K562 (cell line): ENCODE results near the gene COL7A1. TPM values are rescaled to one million over a fixed set of nuclear protein-coding genes. Genes with fewer than 3 reads are reported as not detected.

Experiments used
- CCNT2 ChIP-seq: IDR thresholded peaks from 2 replicates; pipeline ENCODE4 v1.6.1; 2011; ENCODE audit warnings: borderline replicate concordance, low read depth, mild to moderate bottlenecking, moderate library complexity, mixed read lengths, low read length; ENCODE audit not compliant: insufficient read length; ENCODE audit errors: extremely low read depth
- EWSR1 ChIP-seq: fragments of 450-650 bp; IDR thresholded peaks from 2 replicates; pipeline ENCODE4 v1.6.1; 2018; ENCODE audit warnings: borderline replicate concordance, mild to moderate bottlenecking, low read depth, moderate library complexity; ENCODE audit not compliant: partially characterized antibody
- EZH2 ChIP-seq: IDR thresholded peaks from 2 replicates; pipeline ENCODE4 v1.6.1; 2012; ENCODE audit warnings: low read depth, mild to moderate bottlenecking, inconsistent platforms, low read length, borderline replicate concordance
- GABPB2 ChIP-seq: fragments of 250-450 bp; sonication (Bioruptor Pico); conservative IDR thresholded peaks from 2 replicates; pipeline ENCODE4 v1.5.1; 2021; ENCODE audit warnings: mild to moderate bottlenecking
- MCM3 ChIP-seq: fragments of 450-650 bp; IDR thresholded peaks from 2 replicates; pipeline ENCODE4 v1.6.1; 2016
- MEF2D ChIP-seq: conservative IDR thresholded peaks from 2 replicates; pipeline ENCODE4 v1.6.1; 2016; ENCODE audit warnings: low read depth, missing genetic modification characterization, missing compliant biosample characterization
- POLR3G ChIP-seq: IDR thresholded peaks from 2 replicates; pipeline ENCODE4 v1.6.1; 2011; ENCODE audit not compliant: insufficient read length, insufficient replicate concordance; ENCODE audit errors: extremely low read depth
- PYGO2 ChIP-seq: fragments of 450-650 bp; IDR thresholded peaks from 2 replicates; pipeline ENCODE4 v1.6.1; 2016; ENCODE audit warnings: mild to moderate bottlenecking, missing genetic modification characterization, moderate library complexity, missing compliant biosample characterization
- RAD21 ChIP-seq, 2 experiments: fragments of 250-450 bp in 1 of 2; fragments of 450-650 bp in 1 of 2; sonication (Bioruptor Pico) in 1 of 2; formaldehyde crosslinking in 1 of 2; IDR thresholded peaks in 1 of 2; conservative IDR thresholded peaks in 1 of 2; 2 replicates each; pipeline versions ENCODE4 v1.4.0 to v1.8.0; 2020 to 2022; ENCODE audit warnings: mild to moderate bottlenecking in 2 of 2, moderate library complexity in 1 of 2
- RNF2 ChIP-seq: sonication (generic); IDR thresholded peaks from 2 replicates; pipeline ENCODE4 v1.6.1; 2016
- SAP30 ChIP-seq: fragments of 200-600 bp; sonication (generic); IDR thresholded peaks from 2 replicates; pipeline ENCODE4 v1.6.1; 2012; ENCODE audit warnings: borderline replicate concordance, low read depth, mild to moderate bottlenecking, moderate library complexity, low read length, control low read depth, inconsistent platforms; ENCODE audit not compliant: insufficient read depth, poor library complexity, severe bottlenecking
- TAF9B ChIP-seq: fragments of 450-650 bp; IDR thresholded peaks from 2 replicates; pipeline ENCODE4 v1.6.1; 2018; ENCODE audit warnings: mild to moderate bottlenecking; ENCODE audit not compliant: partially characterized antibody
- TCF3 ChIP-seq: sonication (generic); formaldehyde crosslinking; IDR thresholded peaks from 2 replicates; pipeline ENCODE4 v1.4.0; 2020; ENCODE audit warnings: mild to moderate bottlenecking, missing genetic modification reagents
- ZNF324 ChIP-seq: fragments of 250-450 bp; sonication (Bioruptor Pico); IDR thresholded peaks from 2 replicates; pipeline ENCODE4 v1.4.0; 2020; ENCODE audit warnings: mild to moderate bottlenecking
- ZNF354B ChIP-seq: fragments of 250-450 bp; sonication (Bioruptor Pico); IDR thresholded peaks from 2 replicates; pipeline ENCODE4 v1.4.0; 2020
- ZNF586 ChIP-seq: fragments of 450-650 bp; formaldehyde crosslinking; conservative IDR thresholded peaks from 2 replicates; pipeline ENCODE4 v1.4.0; 2020; ENCODE audit warnings: mild to moderate bottlenecking, moderate library complexity
- ZNF830 ChIP-seq: fragments of 250-450 bp; sonication (Bioruptor Pico); IDR thresholded peaks from 2 replicates; pipeline ENCODE4 v1.5.0; 2021; ENCODE audit warnings: mild to moderate bottlenecking
- polyA plus RNA-seq, 8 experiments: library from polyadenylated mRNA; depleted of rRNA in 4 of 8; stranded (reverse) in 5 of 8; unstranded in 3 of 8; fragments of >200 nt; fragmentation: Nextera tagmentation in 2 of 8; fragmentation: Illumina TruSeq in 1 of 8; extraction: Ambion mirVana in 2 of 8; extraction: Trizol in 1 of 8; gene quantifications; 2 replicates each; pipeline versions ENCODE4 v1.2.1 to v1.2.3, GENCODE V29; 2011 to 2014; ENCODE audit warnings: inconsistent platforms in 1 of 8, missing spikeins in 1 of 8
- total RNA-seq, 7 experiments: library from RNA; depleted of rRNA in 6 of 7; stranded (reverse); fragments of >200 nt in 6 of 7; fragmentation: Illumina TruSeq in 2 of 7; extraction: Trizol in 2 of 7; gene quantifications; 2 replicates each; pipeline versions ENCODE4 v1.2.1 to v1.2.3, GENCODE V29; 2011 to 2021; ENCODE audit warnings: low replicate concordance in 1 of 7
- TF ChIP-seq, protein P1 (sequence below): IDR thresholded peaks from 3 replicates; pipeline ENCODE4 v1.6.1; 2011; ENCODE audit warnings: borderline replicate concordance, mild to moderate bottlenecking, moderate library complexity; ENCODE audit not compliant: insufficient read length; ENCODE audit errors: extremely low read depth
- TF ChIP-seq, protein P2 (sequence below): sonication (generic); formaldehyde crosslinking; IDR thresholded peaks from 2 replicates; pipeline ENCODE4 v1.8.1; 2023; ENCODE audit warnings: mild to moderate bottlenecking, missing genetic modification reagents, moderate library complexity
- TF ChIP-seq, protein P3 (sequence below): sonication (generic); formaldehyde crosslinking; IDR thresholded peaks from 2 replicates; pipeline ENCODE4 v1.8.0; 2022; ENCODE audit warnings: mild to moderate bottlenecking, missing genetic modification reagents
- TF ChIP-seq, protein P4 (sequence below): IDR thresholded peaks from 2 replicates; pipeline ENCODE4 v1.6.1; 2016; ENCODE audit warnings: missing genetic modification characterization, missing compliant biosample characterization

COL7A1 gene
- total and polyA plus RNA-seq, 9 of the 15 experiments (the other 6 are each of a cell fraction or from before 2014, with no cell fraction given): 0.09 to 0.66 (median 0.35) TPM; not detected in 3

DNA sequence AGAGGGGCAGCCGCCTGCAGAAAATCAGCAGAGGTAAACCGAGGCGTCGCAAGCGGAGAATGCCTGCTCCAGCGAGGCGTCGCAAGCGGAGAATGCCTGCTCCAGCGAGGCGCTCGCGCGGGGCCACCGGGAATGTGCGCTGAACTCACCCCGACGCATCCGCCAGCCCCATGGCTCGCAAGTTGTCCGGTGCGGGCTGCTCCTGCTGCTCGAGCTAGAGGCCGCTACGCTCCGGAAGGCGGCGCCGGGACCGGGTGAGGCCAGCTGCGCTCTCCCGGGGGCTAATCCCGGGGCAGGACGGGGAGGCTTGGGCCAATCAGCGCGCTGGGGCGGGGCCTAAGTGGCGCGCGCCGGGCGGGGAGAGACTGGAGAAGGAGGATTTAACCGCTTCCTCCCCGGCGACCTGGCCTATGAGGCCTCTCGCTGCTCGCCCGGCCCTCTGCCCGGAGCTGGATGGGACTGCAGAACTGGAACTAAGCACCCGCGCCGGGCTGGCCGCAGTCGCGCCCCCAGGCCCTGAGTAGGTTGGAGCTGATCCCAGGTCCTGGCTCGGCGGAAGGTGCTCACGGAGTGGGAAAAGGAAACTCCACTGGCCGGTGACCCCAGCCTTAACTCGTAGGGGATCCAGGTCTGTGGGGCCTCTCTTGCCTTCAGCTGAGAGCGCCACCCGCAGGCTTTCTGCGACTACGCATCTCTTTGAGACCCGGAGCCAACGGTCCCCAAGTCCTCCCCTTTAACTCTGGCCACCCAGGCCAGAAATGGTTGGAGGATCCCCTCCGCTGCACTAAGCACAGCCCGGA, 40.3 kb upstream of the COL7A1 start, which contains the start of gene SLC26A6 (continued):
- TF ChIP-seq, protein P1, sequence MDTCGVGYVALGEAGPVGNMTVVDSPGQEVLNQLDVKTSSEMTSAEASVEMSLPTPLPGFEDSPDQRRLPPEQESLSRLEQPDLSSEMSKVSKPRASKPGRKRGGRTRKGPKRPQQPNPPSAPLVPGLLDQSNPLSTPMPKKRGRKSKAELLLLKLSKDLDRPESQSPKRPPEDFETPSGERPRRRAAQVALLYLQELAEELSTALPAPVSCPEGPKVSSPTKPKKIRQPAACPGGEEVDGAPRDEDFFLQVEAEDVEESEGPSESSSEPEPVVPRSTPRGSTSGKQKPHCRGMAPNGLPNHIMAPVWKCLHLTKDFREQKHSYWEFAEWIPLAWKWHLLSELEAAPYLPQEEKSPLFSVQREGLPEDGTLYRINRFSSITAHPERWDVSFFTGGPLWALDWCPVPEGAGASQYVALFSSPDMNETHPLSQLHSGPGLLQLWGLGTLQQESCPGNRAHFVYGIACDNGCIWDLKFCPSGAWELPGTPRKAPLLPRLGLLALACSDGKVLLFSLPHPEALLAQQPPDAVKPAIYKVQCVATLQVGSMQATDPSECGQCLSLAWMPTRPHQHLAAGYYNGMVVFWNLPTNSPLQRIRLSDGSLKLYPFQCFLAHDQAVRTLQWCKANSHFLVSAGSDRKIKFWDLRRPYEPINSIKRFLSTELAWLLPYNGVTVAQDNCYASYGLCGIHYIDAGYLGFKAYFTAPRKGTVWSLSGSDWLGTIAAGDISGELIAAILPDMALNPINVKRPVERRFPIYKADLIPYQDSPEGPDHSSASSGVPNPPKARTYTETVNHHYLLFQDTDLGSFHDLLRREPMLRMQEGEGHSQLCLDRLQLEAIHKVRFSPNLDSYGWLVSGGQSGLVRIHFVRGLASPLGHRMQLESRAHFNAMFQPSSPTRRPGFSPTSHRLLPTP: no peak
- TF ChIP-seq TCF3 (CRISPR knock-in tag) (no peak), EZH2 (no peak), ZNF586 (CRISPR knock-in tag) (no peak), RAD21 (CRISPR knock-in tag; conservative IDR thresholded peaks at IDR 0.05 in 1 of 2, IDR thresholded peaks at IDR 0.05 in 1 of 2) (peak in 1 of 2 experiments; percentile 59; a peak in 2 of 4 replicates), TAF9B (no peak), EWSR1 (no peak), PYGO2 (tag) (no peak), SAP30 (no peak), ZNF830 (CRISPR knock-in tag) (no peak), GABPB2 (CRISPR knock-in tag) (no peak), POLR3G (no peak), CCNT2 (peak; percentile 70), RNF2 (peak; percentile 58; the same call in 1 of the 2 replicates), ZNF324 (CRISPR knock-in tag) (no peak), MEF2D (tag) (no peak), ZNF354B (CRISPR knock-in tag) (no peak), MCM3 (no peak)
- TF ChIP-seq, protein P2, sequence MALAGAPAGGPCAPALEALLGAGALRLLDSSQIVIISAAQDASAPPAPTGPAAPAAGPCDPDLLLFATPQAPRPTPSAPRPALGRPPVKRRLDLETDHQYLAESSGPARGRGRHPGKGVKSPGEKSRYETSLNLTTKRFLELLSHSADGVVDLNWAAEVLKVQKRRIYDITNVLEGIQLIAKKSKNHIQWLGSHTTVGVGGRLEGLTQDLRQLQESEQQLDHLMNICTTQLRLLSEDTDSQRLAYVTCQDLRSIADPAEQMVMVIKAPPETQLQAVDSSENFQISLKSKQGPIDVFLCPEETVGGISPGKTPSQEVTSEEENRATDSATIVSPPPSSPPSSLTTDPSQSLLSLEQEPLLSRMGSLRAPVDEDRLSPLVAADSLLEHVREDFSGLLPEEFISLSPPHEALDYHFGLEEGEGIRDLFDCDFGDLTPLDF: no peak
- TF ChIP-seq, protein P3, sequence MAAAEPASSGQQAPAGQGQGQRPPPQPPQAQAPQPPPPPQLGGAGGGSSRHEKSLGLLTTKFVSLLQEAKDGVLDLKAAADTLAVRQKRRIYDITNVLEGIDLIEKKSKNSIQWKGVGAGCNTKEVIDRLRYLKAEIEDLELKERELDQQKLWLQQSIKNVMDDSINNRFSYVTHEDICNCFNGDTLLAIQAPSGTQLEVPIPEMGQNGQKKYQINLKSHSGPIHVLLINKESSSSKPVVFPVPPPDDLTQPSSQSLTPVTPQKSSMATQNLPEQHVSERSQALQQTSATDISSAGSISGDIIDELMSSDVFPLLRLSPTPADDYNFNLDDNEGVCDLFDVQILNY (CRISPR knock-in tag): no peak
- TF ChIP-seq, protein P4, sequence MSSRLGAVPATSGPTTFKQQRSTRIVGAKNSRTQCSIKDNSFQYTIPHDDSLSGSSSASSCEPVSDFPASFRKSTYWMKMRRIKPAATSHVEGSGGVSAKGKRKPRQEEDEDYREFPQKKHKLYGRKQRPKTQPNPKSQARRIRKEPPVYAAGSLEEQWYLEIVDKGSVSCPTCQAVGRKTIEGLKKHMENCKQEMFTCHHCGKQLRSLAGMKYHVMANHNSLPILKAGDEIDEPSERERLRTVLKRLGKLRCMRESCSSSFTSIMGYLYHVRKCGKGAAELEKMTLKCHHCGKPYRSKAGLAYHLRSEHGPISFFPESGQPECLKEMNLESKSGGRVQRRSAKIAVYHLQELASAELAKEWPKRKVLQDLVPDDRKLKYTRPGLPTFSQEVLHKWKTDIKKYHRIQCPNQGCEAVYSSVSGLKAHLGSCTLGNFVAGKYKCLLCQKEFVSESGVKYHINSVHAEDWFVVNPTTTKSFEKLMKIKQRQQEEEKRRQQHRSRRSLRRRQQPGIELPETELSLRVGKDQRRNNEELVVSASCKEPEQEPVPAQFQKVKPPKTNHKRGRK (tag): no peak
